ENCODE measurements around the gene ABHD15. TPM values are rescaled to one million over a fixed set of nuclear protein-coding genes. Genes with fewer than 3 reads are reported as not detected.

Gene ABHD15
- total and polyA plus RNA-seq, 9 of the 15 experiments (the other 6 are each of a cell fraction or from before 2014, with no cell fraction given): 0.85 to 4.2 (median 2.1) TPM

- no peak for TF ChIP-seq JUN (IDR thresholded peaks at IDR 0.05; ENCODE audit: borderline replicate concordance, low read depth, low read length)
- no peak for TF ChIP-seq JUN (CRISPR knock-in tag; IDR thresholded peaks at IDR 0.05; ENCODE audit: borderline replicate concordance)
- no peak for TF ChIP-seq PML (IDR thresholded peaks at IDR 0.05; ENCODE audit: low read length)
- no peak for TF ChIP-seq SNRNP70 (optimal IDR thresholded peaks at IDR 0.05; ENCODE audit: low read depth, low read length)
- TF ChIP-seq BCLAF1 (IDR thresholded peaks at IDR 0.05; ENCODE audit: borderline replicate concordance in 1 of 2, control insufficient read depth in 1 of 2, low read depth in 2 of 2, low read length in 1 of 2): no peak
These were observed 28.5 kb upstream of the ABHD15 start (continued) for GRCh38 chr17:29595107-29595942.
